ENCODE data around the gene MEF2D.

DNA sequence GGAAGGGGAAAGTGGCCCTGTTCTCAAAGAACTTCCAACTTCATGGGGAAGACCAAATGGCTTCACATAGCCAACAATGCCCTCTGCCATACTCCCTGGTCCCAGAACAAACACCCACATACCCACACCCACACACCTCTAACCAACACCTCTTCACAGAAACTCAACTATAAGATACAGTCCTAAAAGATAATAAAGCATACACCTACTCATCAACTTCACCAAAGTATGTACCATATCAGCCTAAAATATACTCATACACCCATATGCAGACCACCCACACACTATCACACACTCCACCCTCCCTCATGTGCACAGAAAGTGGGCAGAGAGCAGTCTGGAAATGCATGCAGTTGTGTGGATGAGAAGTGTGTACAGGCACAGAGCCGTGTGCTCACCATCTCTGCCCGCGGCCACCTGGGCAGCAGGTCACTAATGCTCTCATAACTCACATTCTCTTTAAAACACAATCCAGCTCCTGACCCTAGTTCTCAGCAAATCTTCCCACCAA lies 44.1 kb upstream of the MEF2D start:
- TF ChIP-seq, protein P1, sequence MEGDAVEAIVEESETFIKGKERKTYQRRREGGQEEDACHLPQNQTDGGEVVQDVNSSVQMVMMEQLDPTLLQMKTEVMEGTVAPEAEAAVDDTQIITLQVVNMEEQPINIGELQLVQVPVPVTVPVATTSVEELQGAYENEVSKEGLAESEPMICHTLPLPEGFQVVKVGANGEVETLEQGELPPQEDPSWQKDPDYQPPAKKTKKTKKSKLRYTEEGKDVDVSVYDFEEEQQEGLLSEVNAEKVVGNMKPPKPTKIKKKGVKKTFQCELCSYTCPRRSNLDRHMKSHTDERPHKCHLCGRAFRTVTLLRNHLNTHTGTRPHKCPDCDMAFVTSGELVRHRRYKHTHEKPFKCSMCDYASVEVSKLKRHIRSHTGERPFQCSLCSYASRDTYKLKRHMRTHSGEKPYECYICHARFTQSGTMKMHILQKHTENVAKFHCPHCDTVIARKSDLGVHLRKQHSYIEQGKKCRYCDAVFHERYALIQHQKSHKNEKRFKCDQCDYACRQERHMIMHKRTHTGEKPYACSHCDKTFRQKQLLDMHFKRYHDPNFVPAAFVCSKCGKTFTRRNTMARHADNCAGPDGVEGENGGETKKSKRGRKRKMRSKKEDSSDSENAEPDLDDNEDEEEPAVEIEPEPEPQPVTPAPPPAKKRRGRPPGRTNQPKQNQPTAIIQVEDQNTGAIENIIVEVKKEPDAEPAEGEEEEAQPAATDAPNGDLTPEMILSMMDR (IDR thresholded peaks at IDR 0.05; ENCODE audit: insufficient read depth, low read length) = no peak
- TF ChIP-seq POLR2AphosphoS5 (IDR thresholded peaks at IDR 0.05; ENCODE audit: low read depth) (no peak), REST (IDR thresholded peaks at IDR 0.05; ENCODE audit: insufficient replicate concordance, low read depth) (no peak), GABPA (IDR thresholded peaks at IDR 0.05; ENCODE audit: low read depth) (no peak)

Measured in HL-60 (cell line).